GM19193 (cell line): ENCODE measurements around the gene APOD.

Experiments used
- POLR2A ChIP-seq: IDR thresholded peaks from 4 replicates; pipeline ENCODE4 v1.6.1; 2011; ENCODE audit not compliant: insufficient read depth, insufficient read length; ENCODE audit errors: extremely low read depth

The APOD gene

GRCh38 chr3:195583831-195584542 lies at the start of gene APOD:
APOD (minus strand) TSS chr3:195583940; CDS start chr3:195579461, 4,479 bp downstream.
- TF ChIP-seq POLR2A, result no peak

DNA sequence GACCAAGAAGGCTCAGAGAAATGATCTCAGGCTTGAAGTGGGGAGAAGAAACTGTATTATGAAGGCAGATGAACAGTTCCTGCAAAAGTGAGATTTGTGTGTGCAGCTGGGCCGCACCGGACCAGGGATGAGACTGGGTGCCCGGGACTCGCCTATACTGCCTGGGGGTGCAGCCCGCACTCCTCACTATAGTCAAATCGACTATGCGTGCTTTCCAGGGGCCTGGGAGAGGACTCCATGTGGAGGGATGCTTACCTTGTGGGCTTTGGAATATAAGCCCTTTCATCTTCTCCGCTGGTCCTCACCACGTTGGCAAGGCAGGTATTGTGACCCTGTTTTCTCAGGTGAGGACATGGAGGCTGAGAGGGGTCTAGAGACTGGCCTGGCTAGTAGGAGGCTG lies 32.9 kb upstream of the APOD start:
- no peak for TF ChIP-seq POLR2A

GRCh38 chr3:195613468-195614069 lies 29.8 kb upstream of the APOD start:
- TF ChIP-seq POLR2A, result no peak

GRCh38 chr3:195612075-195612800 lies 28.5 kb upstream of the APOD start:
- TF ChIP-seq POLR2A, result no peak

- TF ChIP-seq POLR2A, result no peak
Measured at GRCh38 chr3:195609229-195609628, 25.5 kb upstream of the APOD start.

DNA sequence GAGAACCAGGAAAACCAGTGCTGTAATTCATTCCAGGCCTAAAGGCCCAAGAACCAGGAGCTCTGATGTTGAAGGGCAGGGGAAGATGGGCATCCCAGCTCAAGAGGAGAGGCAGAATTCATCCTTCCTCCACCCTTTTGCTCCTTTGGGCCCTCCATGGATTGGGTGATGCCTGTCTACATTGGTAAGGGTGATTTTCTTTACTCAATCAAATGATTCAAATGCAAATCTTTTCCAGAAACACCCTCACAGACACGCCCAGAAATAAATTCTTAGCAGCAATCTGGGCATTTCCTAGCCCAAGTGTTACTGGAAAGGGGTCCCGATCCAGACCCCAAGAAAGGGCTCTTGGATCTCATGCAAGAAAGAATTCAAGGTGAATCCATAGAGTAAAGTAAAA lies 17.6 kb upstream of the APOD start:
- TF ChIP-seq POLR2A, result no peak

- TF ChIP-seq POLR2A, result no peak
Measured at GRCh38 chr3:195597848-195598247, 14.1 kb upstream of the APOD start.

- no peak for TF ChIP-seq POLR2A
Measured at GRCh38 chr3:195597229-195597628, 13.5 kb upstream of the APOD start.

- TF ChIP-seq POLR2A, result no peak
Measured at GRCh38 chr3:195596765-195597171, 13.0 kb upstream of the APOD start.

- TF ChIP-seq POLR2A, result no peak
Measured at GRCh38 chr3:195595785-195596531, 12.2 kb upstream of the APOD start.

DNA sequence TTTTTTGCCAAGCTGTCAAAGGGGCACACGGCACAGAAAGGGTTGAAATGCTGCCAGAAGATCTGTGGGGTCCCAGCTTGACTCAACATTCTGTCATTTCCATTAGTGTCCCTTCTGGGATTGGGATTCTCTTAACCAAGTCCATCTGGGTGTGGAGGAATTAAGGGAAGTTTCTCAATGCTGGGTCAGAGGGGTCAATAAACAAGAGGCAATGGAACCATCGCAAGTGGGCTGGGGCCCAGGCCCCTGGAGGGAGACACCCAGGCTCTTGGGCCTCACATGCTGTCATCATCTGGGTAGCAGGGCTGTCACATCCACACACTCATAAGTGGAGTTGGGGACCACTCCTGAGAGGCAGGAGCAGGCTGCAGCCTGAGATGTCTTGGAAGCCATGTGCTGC lies 8.1 kb upstream of the APOD start:
- no peak for TF ChIP-seq POLR2A

DNA sequence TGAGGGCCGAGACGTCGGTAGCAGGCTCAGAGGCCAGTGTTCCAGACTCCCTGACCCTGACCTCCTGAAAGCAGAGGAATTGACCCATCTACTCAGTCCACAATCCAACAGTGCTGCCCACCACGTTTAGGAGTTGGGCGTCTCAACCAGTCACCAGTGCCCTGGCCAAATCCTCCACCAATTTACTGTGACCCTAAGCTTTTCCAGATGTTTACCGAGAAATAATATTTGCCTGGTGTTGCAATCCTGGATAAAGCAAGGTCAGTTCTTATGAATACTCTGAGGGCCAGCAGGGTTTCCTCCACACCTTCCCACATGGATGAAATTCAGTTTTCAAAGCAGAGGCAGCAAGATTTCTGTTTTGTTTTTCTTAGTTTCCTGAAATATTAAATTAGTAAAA lies 7.5 kb upstream of the APOD start:
- TF ChIP-seq POLR2A, result no peak

- TF ChIP-seq POLR2A, result no peak
Measured at GRCh38 chr3:195587824-195588223, 4.1 kb upstream of the APOD start.

DNA sequence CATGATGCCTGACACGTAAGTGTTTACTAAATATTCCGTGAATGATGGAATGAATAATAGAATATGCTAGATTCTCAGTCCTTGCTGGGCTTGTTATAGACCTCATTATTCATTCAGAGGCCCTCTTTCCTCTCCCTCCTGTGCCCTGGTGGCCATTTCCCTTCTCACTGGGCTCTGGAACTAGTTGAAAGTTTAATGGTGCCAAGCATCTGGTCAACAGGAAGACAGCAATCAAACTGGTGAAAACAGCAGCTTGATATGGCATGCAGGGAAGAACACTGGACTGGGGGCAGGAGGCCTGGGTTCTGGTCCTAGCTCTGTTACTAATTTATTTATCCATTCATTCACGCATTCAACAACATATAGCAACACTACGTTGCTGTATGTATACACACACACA lies 3.7 kb upstream of the APOD start:
- no peak for TF ChIP-seq POLR2A

- no peak for TF ChIP-seq POLR2A
Measured at GRCh38 chr3:195584543-195584870, 767 bp upstream of the APOD start.

- no peak for TF ChIP-seq POLR2A
Measured at GRCh38 chr3:195582947-195583346, 793 bp downstream of the APOD start.

GRCh38 chr3:195580744-195581443 lies 2.8 kb downstream of the APOD start:
- no peak for TF ChIP-seq POLR2A
